Measurements from ENCODE around the gene DDX56. TPM values are rescaled to one million over a fixed set of nuclear protein-coding genes. Genes with fewer than 3 reads are reported as not detected.
A peak's percentile ranks its signal among the peaks of the same experiment; 100 is the strongest.

Gene DDX56
- total and polyA plus RNA-seq, 9 of the 15 experiments (the other 6 are each of a cell fraction or from before 2014, with no cell fraction given), result 33.0 to 145 (median 102) TPM

DNA sequence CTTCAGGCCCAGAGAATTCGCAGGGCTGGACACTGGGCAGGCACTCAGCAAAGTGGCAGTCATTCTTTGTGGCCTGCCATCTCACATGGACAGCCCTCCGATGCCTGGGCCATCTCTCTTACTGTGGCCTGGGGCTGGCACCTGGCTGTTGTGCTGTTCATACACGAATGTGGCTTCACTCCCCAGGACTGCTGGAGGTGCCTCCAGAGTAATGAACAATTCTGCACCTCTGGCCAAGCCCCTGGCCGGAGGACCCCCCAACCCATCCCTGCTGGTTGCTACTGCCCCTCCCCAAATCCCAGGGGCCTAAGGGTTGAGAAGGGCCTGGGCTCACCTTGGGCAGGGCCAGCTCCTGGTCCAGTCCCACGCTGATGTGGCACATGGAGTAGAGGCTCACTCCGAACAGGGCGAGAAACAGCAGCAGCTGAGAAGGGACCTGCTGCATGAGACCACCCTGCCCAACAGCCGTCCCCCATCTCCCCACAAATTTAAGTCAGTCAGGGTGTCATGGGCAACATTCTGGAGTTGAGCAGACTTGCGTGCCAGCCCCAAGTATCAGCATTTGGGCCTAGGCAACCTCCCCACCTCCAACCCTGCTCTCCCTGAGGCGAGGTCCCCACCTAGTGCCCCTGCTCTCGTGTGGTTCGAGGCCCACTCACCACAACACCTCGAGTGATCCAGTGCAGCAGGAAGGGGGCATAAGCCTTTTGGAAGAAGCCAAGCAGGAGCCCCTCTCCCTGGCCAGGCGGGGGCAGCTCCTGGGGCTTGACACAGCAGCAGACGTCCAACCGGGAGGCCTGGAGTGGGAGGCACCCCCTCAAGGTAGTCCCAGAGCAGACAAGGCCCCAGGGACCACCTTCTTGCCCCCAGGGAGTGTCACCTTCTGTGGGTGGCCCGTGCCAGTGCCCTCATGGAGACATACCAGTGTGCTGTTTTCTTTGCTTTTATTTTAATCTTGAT is 42.0 kb downstream of the DDX56 start:
- H3K4me3 ChIP-seq, result no peak overlapping the region
- H3K4me2 ChIP-seq (ENCODE audit: insufficient read depth, low read length), result no peak overlapping the region
- H3K36me3 ChIP-seq (ENCODE audit: control insufficient read depth, insufficient read depth, low read length), result no peaks in the 10 kb centered on the region
- 43% methylated on average over 17 of the region's 17 CpGs for WGBS (ENCODE audit: insufficient coverage, low coverage, missing lambda C conversion rate)
- in situ Hi-C loops (cut with MboI) (no loop called here), intact Hi-C loops (cut with micrococcal nuclease) (no loop called here)
- BruUV-seq (replicated peaks), result no TSS peak
- ATAC-seq (no peak; the same call in 2 of the 3 replicates), DNase-seq (ENCODE audit: extremely low read depth in 1 of 4, low spot score in 3 of 4) (peak in 1 of 4 experiments; percentile 5), FAIRE-seq (no peak)
- H3K27me3 ChIP-seq (ENCODE audit: control insufficient read depth in 2 of 2, insufficient read depth in 2 of 2, low read length in 2 of 2), result no peaks in the 10 kb centered on the region
- no peaks in the 10 kb centered on the region for H3K9me1 ChIP-seq (ENCODE audit: control insufficient read depth, insufficient read depth, low read length)
- ChIA-PET POLR2A (interaction anchor here (0.7 kb wide), 1 partner anchor 262 kb away, joined by 3 read pairs; no protein-coding TSS in a partner anchor), CTCF (ENCODE audit: low intra/inter-chr PET ratio) (interaction anchor here (0.6 kb wide), 1 partner anchor 13 kb away, joined by 5 read pairs; no protein-coding TSS in a partner anchor)
- H2AFZ ChIP-seq (ENCODE audit: low read depth, low read length), result no peak overlapping the region
- peak overlapping the region in 1 of 2 experiments; percentile 21; a peak in 1 of 4 replicates for H3K9ac ChIP-seq (ENCODE audit: insufficient read depth in 1 of 2, low read depth in 2 of 2, low read length in 2 of 2)
- H3K27ac ChIP-seq (ENCODE audit: extremely low read depth, low read depth, low read length), result no peak overlapping the region
- peaks cover 0 to 31% of the 10 kb centered on the region in 2 experiments; a peak in 2 of 5 replicates for H3K4me1 ChIP-seq (replicated peaks in 1 of 2; ENCODE audit: control insufficient read depth in 2 of 2, insufficient read depth in 2 of 2, low read length in 2 of 2)
- H3K79me2 ChIP-seq (ENCODE audit: control insufficient read depth, insufficient read depth, low read length), result no peaks in the 10 kb centered on the region
- H4K20me1 ChIP-seq (replicated peaks; ENCODE audit: control insufficient read depth, insufficient read depth, low read length), result no peaks in the 10 kb centered on the region
- no peaks in the 10 kb centered on the region for H3K9me3 ChIP-seq (replicated peaks; ENCODE audit: control insufficient read depth, insufficient read depth, low read depth, low read length)
- TF ChIP-seq, protein P1, sequence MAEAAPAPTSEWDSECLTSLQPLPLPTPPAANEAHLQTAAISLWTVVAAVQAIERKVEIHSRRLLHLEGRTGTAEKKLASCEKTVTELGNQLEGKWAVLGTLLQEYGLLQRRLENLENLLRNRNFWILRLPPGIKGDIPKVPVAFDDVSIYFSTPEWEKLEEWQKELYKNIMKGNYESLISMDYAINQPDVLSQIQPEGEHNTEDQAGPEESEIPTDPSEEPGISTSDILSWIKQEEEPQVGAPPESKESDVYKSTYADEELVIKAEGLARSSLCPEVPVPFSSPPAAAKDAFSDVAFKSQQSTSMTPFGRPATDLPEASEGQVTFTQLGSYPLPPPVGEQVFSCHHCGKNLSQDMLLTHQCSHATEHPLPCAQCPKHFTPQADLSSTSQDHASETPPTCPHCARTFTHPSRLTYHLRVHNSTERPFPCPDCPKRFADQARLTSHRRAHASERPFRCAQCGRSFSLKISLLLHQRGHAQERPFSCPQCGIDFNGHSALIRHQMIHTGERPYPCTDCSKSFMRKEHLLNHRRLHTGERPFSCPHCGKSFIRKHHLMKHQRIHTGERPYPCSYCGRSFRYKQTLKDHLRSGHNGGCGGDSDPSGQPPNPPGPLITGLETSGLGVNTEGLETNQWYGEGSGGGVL (CRISPR knock-in tag; IDR thresholded peaks at IDR 0.05), result no peak
- TF ChIP-seq NRF1 (conservative IDR thresholded peaks at IDR 0.05 in 1 of 2, IDR thresholded peaks at IDR 0.05 in 1 of 2) (no peak), ZFP30 (CRISPR knock-in tag; IDR thresholded peaks at IDR 0.05; ENCODE audit: borderline replicate concordance) (no peak), TAF15 (IDR thresholded peaks at IDR 0.05; ENCODE audit: low read depth, low read length) (no peak), TGIF2 (CRISPR knock-in tag; IDR thresholded peaks at IDR 0.05) (no peak), ARNT (IDR thresholded peaks at IDR 0.05) (no peak), DDX20 (tag; IDR thresholded peaks at IDR 0.05; ENCODE audit: low read depth) (no peak), POLR3G (IDR thresholded peaks at IDR 0.05; ENCODE audit: extremely low read depth, insufficient read length, insufficient replicate concordance) (no peak), ZNF316 (IDR thresholded peaks at IDR 0.05) (no peak), ZKSCAN1 (IDR thresholded peaks at IDR 0.05; ENCODE audit: low read depth, low read length) (no peak), KHSRP (IDR thresholded peaks at IDR 0.05) (no peak), ETS2 (tag; IDR thresholded peaks at IDR 0.05; ENCODE audit: borderline replicate concordance, poor library complexity, severe bottlenecking) (no peak)
- TF ChIP-seq, protein P2, sequence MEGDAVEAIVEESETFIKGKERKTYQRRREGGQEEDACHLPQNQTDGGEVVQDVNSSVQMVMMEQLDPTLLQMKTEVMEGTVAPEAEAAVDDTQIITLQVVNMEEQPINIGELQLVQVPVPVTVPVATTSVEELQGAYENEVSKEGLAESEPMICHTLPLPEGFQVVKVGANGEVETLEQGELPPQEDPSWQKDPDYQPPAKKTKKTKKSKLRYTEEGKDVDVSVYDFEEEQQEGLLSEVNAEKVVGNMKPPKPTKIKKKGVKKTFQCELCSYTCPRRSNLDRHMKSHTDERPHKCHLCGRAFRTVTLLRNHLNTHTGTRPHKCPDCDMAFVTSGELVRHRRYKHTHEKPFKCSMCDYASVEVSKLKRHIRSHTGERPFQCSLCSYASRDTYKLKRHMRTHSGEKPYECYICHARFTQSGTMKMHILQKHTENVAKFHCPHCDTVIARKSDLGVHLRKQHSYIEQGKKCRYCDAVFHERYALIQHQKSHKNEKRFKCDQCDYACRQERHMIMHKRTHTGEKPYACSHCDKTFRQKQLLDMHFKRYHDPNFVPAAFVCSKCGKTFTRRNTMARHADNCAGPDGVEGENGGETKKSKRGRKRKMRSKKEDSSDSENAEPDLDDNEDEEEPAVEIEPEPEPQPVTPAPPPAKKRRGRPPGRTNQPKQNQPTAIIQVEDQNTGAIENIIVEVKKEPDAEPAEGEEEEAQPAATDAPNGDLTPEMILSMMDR (IDR thresholded peaks at IDR 0.05 in 2 of 3, conservative IDR thresholded peaks at IDR 0.05 in 1 of 3; ENCODE audit: insufficient read depth in 2 of 3, low read depth in 1 of 3, low read length in 3 of 3), result no peak
- TF ChIP-seq, protein P3, sequence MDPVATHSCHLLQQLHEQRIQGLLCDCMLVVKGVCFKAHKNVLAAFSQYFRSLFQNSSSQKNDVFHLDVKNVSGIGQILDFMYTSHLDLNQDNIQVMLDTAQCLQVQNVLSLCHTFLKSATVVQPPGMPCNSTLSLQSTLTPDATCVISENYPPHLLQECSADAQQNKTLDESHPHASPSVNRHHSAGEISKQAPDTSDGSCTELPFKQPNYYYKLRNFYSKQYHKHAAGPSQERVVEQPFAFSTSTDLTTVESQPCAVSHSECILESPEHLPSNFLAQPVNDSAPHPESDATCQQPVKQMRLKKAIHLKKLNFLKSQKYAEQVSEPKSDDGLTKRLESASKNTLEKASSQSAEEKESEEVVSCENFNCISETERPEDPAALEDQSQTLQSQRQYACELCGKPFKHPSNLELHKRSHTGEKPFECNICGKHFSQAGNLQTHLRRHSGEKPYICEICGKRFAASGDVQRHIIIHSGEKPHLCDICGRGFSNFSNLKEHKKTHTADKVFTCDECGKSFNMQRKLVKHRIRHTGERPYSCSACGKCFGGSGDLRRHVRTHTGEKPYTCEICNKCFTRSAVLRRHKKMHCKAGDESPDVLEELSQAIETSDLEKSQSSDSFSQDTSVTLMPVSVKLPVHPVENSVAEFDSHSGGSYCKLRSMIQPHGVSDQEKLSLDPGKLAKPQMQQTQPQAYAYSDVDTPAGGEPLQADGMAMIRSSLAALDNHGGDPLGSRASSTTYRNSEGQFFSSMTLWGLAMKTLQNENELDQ (CRISPR knock-in tag; IDR thresholded peaks at IDR 0.05; ENCODE audit: borderline replicate concordance), result no peak
